Activated CD4-positive, alpha-beta T cell treated with anti-CD3 and anti-CD28 coated beads for 24 hours (primary cell): Measurements from ENCODE around the gene GPR137B.
"Not testable (repeated sequence)": the region's sequence is repeated elsewhere in the genome, so short reads cannot be mapped to it uniquely, and the experiment has no call there.

Experiments
- DNase-seq, 2 donors: peaks; one replicate each; pipeline ENCODE4 v3.0.0-alpha.2; 2020; ENCODE audit warnings: low read depth in 2 of 2

Gene GPR137B

DNA sequence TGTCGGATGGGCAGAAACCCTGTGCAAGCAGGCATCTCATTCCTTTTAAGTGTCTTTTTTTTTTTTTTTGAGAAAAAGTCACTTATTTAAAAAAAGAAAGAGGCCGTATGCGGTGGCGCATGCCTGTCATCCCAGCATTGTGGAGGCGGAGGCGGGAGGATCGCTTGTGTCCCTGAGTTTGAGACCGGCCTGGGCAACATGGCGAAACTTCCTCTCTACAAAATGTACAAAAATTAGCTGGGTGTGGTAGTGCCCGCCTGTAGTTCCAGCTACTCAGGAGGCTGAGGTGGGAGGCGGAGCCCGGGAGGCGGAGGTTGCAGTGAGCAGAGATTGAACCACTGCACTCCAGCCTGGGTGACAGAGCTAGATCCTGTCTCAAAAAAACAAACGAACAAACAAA is 1.7 kb downstream of the GPR137B start:
- DNase-seq = no peak

DNA sequence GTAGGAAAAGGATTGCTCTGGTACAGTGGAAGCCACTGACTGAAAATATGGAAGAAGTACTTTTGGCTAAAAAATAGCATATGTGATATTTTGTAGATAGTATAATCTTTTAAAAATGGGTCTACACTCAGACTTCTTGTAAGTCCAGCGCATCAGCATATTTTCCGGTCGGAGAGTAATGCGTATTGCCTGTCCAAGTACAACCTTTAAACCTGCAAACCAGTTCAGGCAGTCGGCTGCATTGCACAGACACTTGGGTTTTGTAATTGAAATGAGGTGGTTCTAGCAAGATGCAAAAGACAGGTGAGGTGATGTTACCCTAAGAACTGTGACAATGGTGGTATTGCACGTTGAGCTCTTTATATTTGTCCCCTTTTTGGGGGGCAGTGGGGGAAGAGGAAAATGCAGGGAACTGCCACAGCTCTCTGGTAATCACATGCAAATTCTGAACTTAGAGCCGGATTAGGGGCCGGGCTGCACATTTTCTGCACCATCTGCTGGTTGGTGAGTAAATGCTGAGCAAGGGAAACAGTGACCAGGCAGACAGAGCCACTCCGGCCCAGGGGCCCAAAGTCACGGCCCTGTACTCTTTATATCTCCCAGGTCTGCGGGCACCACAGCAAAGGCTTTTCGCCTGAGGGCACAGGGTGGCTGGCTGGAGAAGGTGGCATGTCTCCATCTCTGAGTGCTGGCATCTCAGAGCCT is 2.3 kb downstream of the GPR137B start:
- no peak for DNase-seq

DNA sequence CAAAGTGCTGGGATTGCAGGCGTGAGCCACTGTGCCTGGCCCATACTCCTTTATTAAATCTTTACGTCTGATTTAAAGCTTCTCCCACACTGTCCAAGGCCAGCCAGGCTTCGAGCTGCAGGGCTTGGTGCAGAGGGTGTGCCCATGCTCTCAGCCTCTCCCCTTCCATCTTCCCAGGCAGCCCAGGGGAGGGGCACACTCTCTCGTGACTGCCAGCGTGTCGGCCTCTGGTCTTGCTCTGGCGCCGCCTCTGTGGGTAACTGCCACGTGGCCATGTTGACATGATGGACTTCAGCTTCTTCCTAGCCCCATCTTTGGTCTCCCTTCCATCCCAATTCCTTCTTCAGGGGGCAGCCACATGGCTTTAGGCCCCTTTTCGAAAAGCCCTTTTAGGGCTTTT is 4.7 kb downstream of the GPR137B start:
- DNase-seq = no peak

DNA sequence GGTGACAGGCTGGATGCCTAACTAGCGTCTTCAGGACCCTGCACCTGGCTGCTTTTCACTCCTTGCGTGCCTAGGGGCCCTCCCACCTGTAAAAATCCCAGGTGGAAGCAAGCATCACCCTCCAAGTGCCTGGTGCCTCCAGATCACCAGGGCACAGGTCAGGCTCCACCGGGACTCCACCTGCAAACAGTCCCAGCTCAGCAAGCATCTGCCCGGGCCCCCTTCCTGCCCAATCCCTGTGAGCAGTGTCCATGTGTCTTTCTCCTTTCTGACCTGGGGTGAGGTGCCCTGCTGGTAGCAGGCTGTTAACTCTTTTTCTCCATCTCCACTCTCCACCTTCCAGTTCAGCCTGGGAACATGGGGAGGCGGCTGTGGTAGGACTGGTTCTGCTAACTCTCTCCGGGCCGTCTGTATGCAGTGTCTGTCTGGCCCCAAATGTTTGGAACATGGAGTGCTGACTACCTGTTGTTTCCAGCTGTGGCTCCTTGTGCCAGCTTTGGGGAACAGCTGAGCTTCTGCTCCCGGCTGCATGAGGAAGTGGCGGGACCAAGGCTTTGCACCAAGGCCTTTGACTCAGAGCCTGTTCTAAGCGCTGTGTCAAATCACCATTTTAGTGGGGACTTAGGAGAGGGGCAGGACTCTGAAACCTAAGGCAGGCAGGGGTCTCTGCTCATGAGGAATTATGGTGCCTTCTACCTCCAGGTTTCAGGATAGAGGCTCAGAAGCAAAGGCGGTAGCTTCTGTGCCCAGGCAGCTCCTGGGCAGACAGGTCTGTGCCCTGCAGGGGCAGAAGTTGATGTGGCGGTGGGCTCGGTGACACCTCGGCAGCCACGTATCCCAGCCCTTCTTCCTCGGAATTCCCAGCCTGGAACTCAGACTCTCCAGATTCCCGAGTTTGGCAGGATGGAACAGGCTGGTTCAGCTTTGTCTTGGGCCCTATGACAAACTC is 5.5 kb downstream of the GPR137B start:
- DNase-seq = no peak

DNA sequence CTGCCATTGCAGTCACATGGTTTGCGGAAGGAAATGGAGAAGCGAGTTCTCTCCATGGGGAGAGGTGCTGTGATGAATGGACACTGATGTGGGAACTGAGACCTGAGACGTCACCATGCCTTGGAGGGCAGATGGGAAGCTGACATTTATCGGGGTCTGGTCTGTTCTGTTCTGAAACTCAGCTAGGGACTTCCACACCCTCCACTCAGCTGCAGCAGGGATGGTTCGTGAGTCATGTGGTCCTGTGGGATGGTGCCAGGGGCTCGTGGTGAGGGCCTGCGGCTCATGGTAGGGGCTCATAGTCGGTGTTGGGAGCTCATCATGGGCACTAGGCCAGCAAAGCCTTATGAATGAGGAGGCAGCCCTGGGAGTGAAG is 6.1 kb downstream of the GPR137B start:
- no peak for DNase-seq

DNA sequence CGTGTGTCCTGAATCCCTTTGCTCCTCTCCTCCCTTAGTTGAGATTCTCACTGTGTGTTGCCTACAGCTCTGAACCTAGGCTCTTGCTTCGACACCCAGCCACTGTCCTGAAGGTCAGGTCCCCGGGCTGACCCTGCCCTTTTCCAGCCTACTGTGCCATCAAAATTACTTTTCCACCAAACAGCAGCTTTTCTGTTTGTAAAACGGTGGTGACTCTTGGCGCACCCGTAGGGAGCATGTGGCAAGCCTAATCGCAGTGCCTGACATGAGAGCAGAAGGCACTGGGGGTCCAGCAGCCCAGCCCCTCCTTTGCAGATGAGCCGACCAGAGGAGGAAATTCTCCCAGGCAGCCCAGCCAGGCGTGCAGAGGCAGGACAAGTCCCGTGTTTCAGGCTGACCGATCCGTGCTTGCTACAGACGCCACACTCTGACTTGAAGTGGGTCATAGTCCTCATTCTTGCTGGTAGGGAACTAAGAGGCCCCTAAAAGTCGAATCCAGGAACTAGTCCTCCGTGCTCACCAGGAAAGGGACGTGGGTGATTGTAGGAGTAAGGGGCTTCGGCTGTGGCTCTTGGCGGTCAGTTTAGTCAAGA is 6.8 kb downstream of the GPR137B start:
- no peak for DNase-seq

DNA sequence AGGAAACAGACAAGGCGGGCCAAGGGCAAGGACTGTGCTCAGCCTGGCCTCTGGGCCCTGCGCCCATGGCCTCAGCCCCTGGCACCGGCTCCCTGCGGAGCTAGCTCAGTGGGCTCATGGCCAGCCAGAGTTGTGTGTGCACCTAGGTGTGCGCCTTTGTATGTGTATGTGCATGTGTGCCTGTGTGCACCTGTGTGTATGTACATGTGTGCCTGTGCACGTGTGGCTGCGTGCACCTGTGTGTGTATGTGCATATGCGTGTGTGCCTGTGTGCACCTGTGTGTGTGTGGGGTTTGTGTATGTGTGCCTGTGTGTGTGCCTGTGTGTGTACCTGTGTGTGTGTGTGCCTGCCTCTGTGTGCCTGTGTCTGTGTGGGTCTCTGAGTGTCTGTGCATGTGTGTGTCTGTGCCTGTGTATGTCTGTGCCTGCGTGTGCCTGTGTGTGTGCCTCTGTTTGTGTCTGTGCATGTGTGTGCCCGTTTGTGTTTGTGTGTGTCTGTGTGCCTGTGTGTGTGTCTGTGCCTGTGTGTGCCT is 7.4 kb downstream of the GPR137B start:
- DNase-seq = no peak

DNA sequence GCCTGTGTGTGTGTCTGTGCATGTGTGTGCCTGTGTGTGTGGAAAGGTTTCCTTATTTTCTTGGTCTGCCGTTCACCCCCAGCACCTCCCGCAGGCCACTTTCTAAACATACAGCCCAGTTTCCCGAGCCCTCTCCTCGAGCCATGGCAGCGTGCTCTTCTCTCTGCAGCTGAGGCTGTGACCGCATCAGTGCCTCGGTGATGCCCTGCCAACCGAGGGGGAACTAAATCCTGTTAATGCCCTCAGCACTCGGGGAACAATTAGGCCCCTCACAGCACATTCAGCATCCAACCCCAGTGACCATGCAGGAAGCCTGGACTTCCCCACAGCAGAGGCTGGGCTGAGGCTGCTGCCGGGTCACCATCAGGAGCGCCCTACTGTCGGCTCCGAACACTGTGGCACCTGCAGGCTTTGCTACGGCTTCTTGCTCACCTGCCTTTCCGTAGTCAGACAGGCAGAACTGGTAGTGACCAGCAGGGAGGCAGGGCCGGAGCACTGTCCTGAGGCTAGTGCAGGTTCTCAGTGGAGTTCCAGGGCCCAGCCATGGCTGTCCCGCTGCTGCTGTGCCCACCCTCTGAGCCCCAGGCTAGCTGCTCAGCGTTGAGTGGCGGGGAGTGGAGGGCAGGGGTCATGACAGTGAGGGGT is 8.1 kb downstream of the GPR137B start:
- DNase-seq = no peak

DNA sequence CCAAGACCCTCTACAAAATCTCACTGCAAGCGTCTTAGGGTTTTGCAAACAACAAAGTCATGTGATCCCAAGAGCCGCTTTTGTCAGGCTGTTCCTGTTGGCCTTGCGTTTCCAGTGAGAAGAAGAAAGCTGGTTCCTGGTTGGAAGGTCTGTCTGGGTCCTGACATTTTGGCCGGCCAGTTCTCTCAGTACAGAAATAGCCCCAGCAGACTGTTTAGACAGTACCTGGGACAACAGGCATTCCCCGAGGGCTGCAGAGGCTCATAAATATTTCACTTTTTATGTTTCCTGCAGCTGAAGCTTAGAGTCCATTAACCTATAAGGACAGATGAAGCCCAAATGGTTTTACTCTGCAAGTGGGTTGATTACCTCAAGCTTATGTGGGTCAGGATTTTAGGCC is 8.6 kb downstream of the GPR137B start:
- DNase-seq = no peak

DNA sequence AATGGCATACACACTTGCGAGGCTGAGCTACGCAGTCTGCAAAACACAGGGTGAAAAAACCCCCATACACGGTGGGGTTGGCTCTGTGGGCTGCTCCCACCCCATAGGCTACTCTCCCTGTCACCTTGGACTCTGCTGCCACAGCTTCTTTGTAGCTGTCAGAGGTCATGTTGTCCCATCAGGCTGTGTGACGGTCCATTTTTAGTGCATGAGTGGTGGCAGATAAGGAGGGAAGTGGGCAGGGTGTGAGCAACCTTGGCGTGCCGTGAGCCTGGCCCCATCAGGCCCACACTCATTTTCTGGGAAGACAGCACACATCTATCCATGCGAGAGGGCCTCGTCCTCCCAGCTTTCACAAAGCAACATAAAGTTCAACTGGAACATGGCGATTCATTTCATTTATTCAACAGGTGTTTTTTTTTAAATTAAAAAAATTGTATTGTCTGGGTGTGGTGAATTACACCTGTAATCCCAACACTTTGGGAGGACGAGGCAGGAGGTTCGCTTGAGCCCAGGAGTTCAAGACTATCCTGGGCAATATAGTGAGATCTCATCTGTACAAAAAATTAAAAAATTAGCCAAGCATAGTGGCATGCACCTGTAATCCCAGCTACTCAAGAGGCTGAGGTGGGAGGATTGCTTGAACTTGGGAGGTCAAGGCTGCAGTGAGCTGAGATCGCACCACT is 9.5 kb downstream of the GPR137B start:
- no peak for DNase-seq

DNA sequence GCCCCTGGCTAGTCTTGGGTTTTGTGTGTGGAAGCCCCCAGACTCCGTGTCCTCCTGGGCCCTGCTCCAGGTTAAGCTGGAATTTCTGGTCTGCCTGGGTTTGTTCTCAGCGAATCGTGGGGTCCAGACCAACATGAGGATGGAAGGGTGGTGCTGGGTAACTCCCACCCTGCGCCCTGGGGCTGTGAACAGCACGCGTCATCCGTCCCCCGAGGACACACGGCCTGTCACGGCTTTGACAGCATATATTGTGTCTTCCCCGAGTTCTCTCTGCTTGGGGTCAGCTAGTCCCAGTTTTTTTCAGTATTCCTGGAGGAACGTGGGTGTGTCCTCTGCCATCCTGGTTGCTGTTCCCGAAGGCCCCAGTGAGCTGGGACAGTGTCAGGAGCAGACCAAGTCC is 11.8 kb downstream of the GPR137B start:
- no peak for DNase-seq

DNA sequence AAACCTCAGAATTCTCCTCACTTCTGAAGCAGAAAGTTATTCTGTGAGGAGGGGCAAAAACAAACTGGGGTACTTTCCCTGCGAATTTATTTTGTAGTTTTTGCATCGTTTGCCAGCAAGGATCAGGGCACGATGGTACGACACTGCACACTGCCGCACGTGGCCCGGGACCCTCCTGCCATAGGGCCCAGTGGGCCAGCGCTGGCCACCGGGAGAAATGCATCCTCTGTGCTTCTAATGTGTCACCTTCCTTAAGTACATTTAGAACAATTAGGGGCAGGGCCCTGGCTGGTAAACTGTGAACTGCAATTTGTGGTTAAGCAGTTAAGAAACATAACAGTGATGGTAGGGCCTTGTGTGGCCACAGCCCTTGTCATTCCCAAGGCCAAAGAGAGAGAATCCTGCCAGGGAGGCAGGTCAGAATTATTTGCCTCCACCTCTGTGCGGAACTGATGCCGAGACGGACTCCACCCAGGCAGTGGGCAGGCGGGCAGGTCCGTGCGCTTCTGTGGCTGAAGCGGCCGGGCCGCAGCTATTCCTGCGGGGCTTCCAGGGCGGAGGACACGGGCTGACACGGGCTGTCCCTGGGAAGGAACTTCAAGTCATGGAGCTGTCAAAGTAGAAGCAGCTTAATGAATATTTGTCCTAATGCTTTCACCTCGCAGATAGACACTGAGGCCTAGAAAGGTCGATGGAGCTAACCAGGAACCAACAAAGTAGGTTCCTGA is 12.5 kb downstream of the GPR137B start:
- DNase-seq = no peak

DNA sequence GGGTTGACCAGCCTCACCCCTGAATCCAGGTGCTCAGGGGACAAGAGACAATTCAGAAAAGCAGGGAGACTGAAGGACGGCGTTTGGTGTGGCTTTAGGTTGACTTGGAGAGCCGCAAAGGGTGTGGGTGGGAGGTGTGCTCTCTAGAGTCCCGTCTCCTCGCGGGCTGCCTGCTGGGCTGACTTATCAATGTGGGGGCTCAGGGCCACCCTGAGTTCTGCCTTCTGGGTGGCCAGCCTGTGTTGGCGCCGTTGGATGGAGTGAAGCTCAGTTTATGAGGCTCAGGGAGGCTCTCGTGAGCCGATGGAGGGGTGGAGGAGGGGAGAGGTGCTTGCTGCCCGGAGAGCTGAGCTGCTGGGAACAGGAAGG is 13.0 kb downstream of the GPR137B start:
- DNase-seq = no peak

DNA sequence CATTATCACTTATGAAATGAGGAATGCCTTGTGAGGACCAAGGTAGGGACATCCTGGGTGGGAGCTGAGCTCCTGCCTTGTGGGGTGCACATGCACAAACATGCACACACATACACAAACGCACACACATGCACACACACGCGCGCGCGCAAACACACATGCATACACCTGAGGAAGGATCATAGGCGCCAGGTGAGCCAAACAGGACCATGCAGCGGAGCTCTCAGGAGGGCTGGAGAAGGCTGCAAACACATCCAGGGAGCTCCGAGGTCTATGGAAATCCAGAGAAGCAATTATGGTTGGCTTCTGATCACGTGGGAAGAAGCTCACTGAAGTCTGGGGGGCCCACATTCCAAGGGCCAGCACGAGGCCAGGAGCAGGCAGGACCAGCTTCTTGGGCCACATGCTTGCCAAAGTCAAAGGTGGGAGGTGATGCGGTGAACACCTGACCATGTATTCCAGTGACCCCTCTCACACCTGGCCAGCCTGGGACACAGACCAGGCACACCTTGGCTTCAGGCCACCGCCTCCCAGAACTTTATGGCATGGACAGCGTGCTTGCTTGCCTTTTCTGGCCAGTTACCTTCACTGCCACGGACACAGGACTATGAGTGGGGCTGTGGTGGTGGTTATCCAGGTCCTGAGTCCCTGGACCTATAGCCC is 13.6 kb downstream of the GPR137B start:
- DNase-seq = no peak

DNA sequence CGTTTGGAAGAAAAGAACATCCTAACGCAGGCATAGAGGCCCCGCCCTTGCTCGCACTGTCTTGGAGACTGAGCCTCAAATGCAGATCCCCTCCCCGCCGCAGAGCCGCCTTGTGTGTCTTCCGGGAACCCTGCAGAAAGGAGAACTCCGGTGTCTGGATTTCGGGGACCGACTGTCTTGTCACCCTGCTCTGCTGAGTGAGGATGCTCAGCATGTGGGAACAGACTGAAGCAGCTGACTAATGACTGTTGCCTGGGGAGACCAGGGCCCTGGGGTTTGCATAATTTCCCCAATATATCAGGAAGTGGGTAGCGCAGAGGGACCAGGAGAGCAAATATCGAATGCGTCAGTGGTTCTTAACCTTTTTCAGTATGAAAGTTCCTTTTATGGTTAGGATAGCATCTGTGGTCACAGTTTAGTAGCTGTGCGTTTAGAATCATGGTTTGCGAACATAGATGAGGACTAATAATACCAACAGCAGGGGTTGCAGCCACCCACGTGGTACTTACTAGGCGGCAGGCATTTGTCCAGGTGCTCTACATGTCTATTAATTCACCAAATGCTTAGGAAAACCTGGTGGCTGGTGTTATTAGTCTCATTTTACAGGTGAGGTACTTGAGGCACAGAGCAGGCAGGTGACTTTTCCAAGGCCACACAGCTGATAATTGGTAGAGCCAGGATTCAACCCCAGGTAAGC is 14.3 kb downstream of the GPR137B start:
- DNase-seq = no peak

DNA sequence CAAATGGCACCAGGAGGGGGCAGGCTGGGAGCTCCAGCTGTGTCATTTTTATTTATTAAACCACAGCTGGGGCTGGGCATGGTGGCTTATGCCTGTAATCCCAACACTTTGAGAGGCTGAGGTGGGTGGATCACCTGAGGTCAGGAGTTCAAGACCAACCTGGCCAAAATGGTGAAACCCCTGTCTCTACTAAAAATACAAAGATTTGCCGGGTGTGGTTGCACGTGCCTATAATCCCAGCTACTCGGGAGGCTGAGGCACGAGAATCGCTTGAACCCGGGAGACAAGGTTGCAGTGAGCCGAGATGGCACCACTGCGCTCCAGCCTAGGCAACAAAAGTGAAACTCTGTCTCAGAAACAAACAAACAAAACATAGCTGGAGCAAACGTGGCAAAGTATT is 15.7 kb downstream of the GPR137B start:
- DNase-seq = not testable (repeated sequence)

DNA sequence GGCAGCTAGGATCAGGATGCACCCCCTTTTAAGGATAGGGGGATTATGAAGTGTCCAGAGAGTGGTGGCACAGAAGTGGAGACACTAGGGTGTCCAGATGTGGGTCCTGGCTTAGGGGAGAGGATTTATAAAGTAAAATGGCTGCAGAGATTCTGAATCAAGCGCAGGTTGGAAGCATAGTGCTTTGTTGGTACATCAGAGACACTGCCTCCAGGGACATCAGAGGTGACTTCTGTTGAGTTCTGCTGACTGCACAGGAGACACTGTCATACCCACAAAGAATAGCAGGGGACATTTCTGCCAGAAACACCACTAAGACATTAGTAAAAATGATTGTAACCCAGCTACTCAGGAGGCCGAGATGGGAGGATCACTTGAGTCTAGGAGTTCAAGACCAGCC is 16.4 kb downstream of the GPR137B start:
- DNase-seq = no peak

DNA sequence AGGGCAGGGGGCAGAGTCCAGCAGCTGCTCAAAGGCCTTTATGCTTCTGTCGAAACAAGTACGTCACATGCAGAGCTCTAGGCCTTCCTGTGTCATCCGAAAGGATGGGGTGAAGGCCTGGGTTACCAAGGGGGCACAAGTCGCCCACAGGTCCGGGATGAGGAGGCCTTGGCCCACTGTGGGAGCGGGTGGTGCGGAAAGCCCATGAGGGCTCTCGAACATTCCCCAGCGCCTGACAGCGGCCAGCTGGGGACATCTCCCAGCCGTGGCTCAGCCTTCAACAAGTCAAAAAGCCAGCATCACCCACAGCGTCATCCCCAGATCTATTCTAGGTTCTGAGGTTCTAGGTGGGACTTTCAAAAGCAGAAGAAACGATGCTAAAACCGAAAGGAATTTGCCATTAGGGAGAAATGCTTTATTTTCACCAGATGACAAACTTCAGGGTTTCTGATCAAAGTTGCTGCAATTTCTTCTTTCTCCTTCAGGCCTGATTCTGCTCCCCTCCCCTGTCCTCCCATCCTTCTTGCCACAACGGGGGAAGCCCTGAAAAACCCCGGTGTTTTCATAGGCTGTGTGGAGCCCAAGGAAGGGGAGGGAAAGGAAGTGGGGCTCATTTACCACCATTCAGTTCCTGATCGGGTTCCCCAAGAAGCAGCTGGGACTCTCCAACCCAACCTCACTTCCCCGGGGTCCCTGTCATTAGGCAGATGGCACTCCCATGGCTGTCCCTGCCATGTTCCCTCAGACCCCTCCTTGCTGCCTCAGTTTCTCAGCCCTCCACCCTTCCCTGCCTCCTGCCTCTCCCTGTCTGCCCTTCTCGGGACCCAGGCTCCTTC is 17.6 kb downstream of the GPR137B start:
- no peak for DNase-seq
